ENCODE results near the gene FAHD1. TPM values are rescaled to one million over a fixed set of nuclear protein-coding genes. Genes with fewer than 3 reads are reported as not detected.
A peak's percentile ranks its signal among the peaks of the same experiment; 100 is the strongest.

Gene FAHD1
- total and polyA plus RNA-seq, 9 of the 15 experiments (the other 6 are each of a cell fraction or from before 2014, with no cell fraction given) = 2.2 to 20.9 (median 10.7) TPM

GRCh38 chr16:1782408-1783264, 44.4 kb upstream of the FAHD1 start, which contains the start of the genes NUBP2 and SPSB3 (continued):
- no peak for TF ChIP-seq THRA (IDR thresholded peaks at IDR 0.05)
- TF ChIP-seq PTBP1 (IDR thresholded peaks at IDR 0.05; ENCODE audit: low read depth, low read length) = no peak
- no peak for TF ChIP-seq ZNF589 (CRISPR knock-in tag; IDR thresholded peaks at IDR 0.05; ENCODE audit: low read depth)
- no peak for TF ChIP-seq ZC3H11A (IDR thresholded peaks at IDR 0.05; ENCODE audit: low read depth, low read length)
- TF ChIP-seq EP300 (IDR thresholded peaks at IDR 0.05; ENCODE audit: low read length) = no peak
- no peak for TF ChIP-seq IRF2 (CRISPR knock-in tag; IDR thresholded peaks at IDR 0.05)
- no peak for TF ChIP-seq MCM7 (IDR thresholded peaks at IDR 0.05)
- TF ChIP-seq ZBTB8A (IDR thresholded peaks at IDR 0.05; ENCODE audit: partially characterized antibody) = no peak
- no peak for TF ChIP-seq ZNF124 (CRISPR knock-in tag; IDR thresholded peaks at IDR 0.05)
- no peak for TF ChIP-seq COPS2 (conservative IDR thresholded peaks at IDR 0.05)
- no peak for TF ChIP-seq FOXA3 (CRISPR knock-in tag; conservative IDR thresholded peaks at IDR 0.05 in 1 of 2, IDR thresholded peaks at IDR 0.05 in 1 of 2)
- no peak for TF ChIP-seq ZNF79 (CRISPR knock-in tag; IDR thresholded peaks at IDR 0.05; ENCODE audit: low read depth)
- no peak for TF ChIP-seq ZNF398 (CRISPR knock-in tag; IDR thresholded peaks at IDR 0.05)
- no peak for TF ChIP-seq SREBF2 (CRISPR knock-in tag; IDR thresholded peaks at IDR 0.05)
- no peak for TF ChIP-seq KLF6 (CRISPR knock-in tag; IDR thresholded peaks at IDR 0.05; ENCODE audit: borderline replicate concordance)
- TF ChIP-seq ZNF277 (CRISPR knock-in tag; IDR thresholded peaks at IDR 0.05; ENCODE audit: borderline replicate concordance) = no peak
- TF ChIP-seq ZFP36 (IDR thresholded peaks at IDR 0.05; ENCODE audit: low read depth, low read length, partially characterized antibody) = no peak
- no peak for TF ChIP-seq CBFB (CRISPR knock-in tag; IDR thresholded peaks at IDR 0.05)
- TF ChIP-seq E2F3 (CRISPR knock-in tag; IDR thresholded peaks at IDR 0.05) = peak; percentile 82
- TF ChIP-seq TFE3 (CRISPR knock-in tag; IDR thresholded peaks at IDR 0.05) = no peak
- no peak; a peak in 1 of 4 replicates for TF ChIP-seq SIX5 (IDR thresholded peaks at IDR 0.05; ENCODE audit: borderline replicate concordance in 1 of 2, insufficient read depth in 1 of 2, low read depth in 1 of 2, low read length in 2 of 2)

Measured in K562 (cell line).